ENCODE results near the gene SLC26A11. TPM values are rescaled to one million over a fixed set of nuclear protein-coding genes. Genes with fewer than 3 reads are reported as not detected.
"Not testable (repeated sequence)": the region's sequence is repeated elsewhere in the genome, so short reads cannot be mapped to it uniquely, and the experiment has no call there.

The SLC26A11 gene
- total RNA-seq, 1 donor from 2014 or later = 6.7 TPM

- DNase-seq (ENCODE audit: low spot score) (no peak), ATAC-seq (peak; percentile 33)
Measured at GRCh38 chr17:80195671-80196529, 24.3 kb upstream of the SLC26A11 start.

GRCh38 chr17:80196652-80197051 lies 23.6 kb upstream of the SLC26A11 start:
- no peak for DNase-seq (ENCODE audit: low spot score)
- no peak for ATAC-seq

GRCh38 chr17:80198144-80198661 lies 22.0 kb upstream of the SLC26A11 start:
- ATAC-seq = peak; percentile 25

DNA sequence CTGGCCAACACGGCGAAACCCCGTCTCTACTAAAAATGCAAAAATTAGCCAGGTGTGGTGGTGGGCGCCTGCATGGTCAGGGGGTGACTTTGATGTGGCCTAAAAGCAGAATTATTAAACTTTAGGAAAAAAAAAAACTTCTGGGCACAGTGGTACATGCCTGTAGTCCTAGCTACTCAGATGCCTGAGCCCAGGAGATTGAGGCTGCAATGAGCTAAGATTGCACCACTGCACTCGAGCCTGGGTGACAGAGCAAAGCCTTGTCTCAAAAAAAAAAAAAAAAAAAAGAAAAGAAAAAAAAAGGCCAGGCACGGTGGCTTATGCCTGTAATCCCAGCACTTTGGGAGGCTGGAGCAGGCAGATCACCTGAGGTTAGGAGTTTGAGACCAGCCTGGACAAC lies 20.9 kb upstream of the SLC26A11 start:
- not testable (repeated sequence) for ATAC-seq; DNase-seq (ENCODE audit: low spot score)

More at GRCh38 chr17:80198144-80198661, 22.0 kb upstream of the SLC26A11 start:
- DNase-seq (ENCODE audit: low spot score) = no peak

- ATAC-seq (no peak), DNase-seq (ENCODE audit: low spot score) (no peak)
Measured at GRCh38 chr17:80201446-80201845, 18.8 kb upstream of the SLC26A11 start.

DNA sequence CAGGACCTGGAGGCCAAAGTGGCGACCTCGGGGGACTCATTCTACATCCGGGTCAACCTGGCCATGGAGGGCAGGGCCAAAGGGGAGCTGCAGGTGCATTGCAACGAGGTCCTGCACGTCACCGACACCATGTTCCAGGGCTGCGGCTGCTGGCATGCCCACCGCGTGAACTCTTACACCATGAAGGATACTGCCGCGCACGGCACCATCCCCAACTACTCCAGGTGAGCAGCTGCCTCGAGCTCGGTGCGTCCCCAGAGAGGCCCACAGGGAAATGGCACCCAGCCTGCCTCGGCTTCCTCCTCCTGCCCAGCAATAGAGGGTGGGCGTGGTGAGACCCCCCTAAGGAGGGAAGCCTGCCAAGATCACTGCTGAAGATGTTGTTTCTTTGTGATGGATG lies 18.0 kb upstream of the SLC26A11 start:
- DNase-seq (ENCODE audit: low spot score) = no peak
- no peak for ATAC-seq

DNA sequence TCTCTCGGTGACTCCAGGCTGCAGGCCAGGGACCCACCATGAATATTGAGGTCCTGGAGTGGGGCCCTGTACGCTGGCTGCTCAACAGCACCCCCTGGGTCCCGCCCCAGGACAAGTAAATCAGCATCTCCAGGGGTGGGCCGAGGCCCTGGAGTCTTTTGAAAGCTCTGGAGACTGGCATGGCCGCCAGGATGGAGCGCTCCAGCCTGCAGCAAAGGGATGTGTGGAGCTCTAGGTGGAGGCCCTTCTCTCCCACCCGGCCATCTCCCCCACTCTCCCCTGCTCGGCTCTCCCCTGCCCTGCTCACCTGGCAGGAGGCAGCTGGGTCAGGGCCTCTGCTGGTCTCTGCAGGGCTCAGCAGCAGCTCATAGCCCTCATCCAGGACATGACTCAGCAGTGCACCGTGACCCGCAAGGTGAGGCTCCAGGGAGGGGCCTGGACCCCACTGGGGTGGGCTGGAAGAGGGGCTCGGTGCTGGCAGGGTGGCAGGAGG lies 16.7 kb upstream of the SLC26A11 start:
- no peak for DNase-seq (ENCODE audit: low spot score)
- ATAC-seq = no peak

DNA sequence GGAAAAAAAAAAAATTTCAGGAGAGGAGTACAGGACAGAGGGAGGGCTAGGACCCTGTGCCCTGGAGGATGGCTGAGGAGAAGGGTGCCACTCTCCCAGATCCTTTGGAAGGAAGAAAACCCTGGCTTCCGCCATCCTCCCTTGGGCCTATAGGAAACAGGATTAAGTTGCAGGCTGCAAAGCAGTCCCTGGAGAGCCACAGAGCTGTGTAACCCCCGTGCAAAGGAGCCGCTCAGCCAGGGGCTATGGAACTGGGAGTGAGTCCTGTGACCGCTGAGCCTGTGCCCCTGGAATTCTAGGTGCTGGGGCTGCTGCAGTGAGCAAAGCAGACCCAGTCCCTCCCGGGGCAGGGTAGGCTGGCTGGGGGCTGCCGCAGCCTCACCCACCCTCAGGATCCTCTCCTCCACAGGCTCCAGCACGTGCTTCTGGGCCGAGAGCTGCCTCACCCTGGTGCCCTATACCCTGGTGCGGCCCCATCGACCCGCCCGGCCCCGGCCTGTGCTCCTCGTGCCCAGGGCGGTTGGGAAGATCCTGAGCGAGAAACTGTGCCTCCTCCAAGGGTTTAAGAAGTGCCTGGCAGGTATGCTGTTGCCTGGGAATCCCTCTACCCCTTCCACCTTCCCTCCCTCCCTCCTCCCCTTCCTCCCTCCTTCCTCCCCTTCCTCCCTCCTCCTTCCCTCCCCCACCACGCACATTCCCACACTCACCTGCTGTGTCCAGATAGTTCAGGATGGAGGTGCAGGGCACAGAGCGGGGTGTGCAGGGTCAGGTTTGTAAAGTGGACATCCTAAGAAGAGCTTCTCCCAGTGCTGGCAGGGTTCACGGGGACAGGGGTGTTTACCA lies 15.4 kb upstream of the SLC26A11 start:
- DNase-seq (ENCODE audit: low spot score) (no peak), ATAC-seq (no peak)

DNA sequence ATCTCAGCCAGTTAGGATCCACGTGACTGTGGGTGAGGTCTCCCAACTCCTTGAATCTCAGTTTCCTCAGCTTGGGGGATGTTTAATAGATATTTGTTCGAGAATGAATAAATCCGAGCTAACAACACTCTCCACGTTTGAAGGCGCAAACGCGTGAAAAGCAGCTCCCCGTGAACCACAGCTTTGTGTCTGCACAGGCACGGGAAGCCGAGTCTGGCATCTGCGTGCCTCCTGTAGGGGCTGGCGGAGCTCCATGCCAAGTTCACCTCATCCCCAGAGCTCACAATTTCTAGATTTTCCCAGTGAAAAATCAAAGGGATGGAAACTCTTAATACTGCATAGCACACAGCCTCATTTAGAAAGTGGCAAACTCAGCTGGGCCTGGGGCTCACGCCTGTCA lies 14.4 kb upstream of the SLC26A11 start:
- no peak for ATAC-seq

GRCh38 chr17:80208050-80208449 lies 12.2 kb upstream of the SLC26A11 start:
- ATAC-seq = no peak
- DNase-seq (ENCODE audit: low spot score) = no peak

More for the DNA sequence above, 14.4 kb upstream of the SLC26A11 start:
- DNase-seq (ENCODE audit: low spot score) = no peak

GRCh38 chr17:80209765-80210164 lies 10.5 kb upstream of the SLC26A11 start:
- no peak for ATAC-seq
- DNase-seq (ENCODE audit: low spot score) = no peak

DNA sequence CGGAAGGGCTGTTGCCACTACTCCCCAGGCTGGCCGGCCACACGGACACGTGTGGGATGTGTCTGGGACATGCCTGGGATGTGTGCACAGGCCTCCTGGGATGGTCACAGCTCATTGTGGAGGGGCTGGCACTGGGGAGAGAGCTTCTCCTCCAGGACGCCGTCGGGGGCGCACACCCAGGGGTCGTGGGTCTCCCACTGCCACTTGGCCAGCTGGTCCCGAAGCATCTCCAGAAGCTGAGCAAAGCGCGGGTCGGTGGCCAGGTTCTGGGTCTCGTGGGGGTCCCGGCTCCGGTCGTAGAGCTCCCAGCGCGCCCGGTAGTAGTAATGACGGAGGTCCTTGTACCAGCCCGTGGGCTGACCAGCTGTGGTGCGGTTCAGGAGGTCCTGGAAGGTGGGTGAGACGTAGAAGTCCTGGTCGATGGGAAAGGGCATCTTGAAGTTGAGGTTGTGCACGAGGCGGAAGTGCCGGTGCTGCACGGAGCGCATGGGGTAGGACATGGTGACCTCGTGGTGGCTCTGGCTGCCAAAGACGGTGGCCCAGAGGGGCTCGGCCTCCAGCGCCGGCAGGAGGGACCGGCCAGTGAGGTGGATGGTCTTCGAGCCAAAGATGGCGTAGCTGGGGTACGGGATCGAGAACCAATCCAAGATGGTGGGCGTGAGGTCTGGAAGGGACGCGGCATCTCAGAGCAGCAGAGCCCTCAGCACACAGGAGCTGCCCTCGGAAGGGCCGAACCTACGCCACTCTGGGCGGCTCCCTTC lies 9.7 kb upstream of the SLC26A11 start:
- DNase-seq (ENCODE audit: low spot score) = no peak

DNA sequence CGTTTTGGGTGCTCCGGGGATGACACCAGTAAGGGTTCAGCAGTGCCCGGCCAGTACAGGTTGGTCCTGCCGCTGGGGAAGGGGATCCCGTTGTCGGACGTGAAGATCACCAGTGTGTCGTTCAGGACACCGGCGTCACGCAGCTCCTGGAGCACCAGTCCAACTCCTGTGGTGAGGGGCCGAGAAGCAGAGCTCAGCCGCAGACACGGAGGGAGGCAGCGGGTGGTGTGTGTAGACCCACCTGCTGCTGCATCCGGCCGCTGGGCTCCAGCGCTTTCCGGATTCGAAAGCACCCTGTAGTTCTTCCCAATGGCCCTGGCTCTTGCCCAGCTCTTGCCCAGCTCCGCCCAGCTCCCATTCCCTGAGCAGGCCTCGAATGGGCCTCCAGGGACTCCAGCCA lies 8.1 kb upstream of the SLC26A11 start:
- DNase-seq (ENCODE audit: low spot score) = no peak

More for the DNA sequence above, 9.7 kb upstream of the SLC26A11 start:
- ATAC-seq = no peak

DNA sequence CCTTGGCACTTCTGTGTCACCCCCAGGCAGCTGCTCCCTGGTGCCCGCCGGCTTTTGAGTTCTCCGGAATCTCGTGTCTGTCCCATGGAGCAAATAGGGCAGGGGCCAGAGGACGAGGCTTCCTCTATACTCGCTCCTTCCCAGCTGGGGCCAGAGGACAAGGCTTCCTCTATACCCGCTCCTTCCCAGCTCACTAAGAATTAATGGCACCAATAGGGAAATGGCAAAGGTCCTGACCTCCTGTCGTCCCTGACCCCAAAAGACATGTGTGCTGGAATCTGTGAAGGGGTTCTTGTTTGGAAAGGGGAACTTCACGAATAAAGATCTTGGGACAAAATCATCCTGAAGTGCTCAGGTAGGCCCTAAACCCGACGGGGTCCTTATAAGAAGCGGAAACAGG lies 7.7 kb upstream of the SLC26A11 start:
- ATAC-seq (peak; percentile 22), DNase-seq (ENCODE audit: low spot score) (no peak)

More for the DNA sequence above, 8.1 kb upstream of the SLC26A11 start:
- no peak for ATAC-seq

GRCh38 chr17:80212962-80213642 lies 7.1 kb upstream of the SLC26A11 start:
- ATAC-seq (no peak), DNase-seq (ENCODE audit: low spot score) (no peak)

DNA sequence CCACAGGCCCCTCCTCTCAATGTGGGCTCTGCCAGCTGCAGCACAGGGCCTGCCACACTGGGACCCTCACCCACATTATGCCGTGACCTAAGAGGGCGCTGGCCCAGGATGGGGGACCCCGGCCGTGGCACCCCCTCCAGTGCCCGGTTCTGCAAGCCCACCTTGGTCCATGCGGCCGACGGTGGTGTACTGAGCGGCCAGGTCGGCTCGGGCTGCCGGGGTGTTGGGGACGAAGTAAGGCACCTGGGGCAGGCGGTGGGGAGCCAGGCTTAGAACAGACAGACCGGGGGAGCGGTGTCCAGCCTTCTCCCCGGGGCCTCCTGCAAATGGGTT lies 6.6 kb upstream of the SLC26A11 start:
- no peak for ATAC-seq
- DNase-seq (ENCODE audit: low spot score) = no peak

- DNase-seq (ENCODE audit: low spot score) (no peak), ATAC-seq (no peak)
Measured at GRCh38 chr17:80214012-80214877, 6.0 kb upstream of the SLC26A11 start.

- ATAC-seq = no peak
- no peak for DNase-seq (ENCODE audit: low spot score)
Measured at GRCh38 chr17:80214878-80215210, 5.4 kb upstream of the SLC26A11 start.
